ACHN (cell line): ENCODE data around the gene PPARD.

Experiments used
- DNase-seq: peaks from one replicate; pipeline ENCODE4 v3.0.0-alpha.2; 2015
- in situ Hi-C: cut with HindIII; loops from 2 replicates; pipeline ENCODE4 v1.10.0; 2017; ENCODE audit warnings: low sequenced_read_pairs, low pct_ligation_motif_present, low pct_unique_long_range_greater_than_20kb

PPARD gene

GRCh38 chr6:35396991-35397390 lies 54.6 kb downstream of the PPARD start:
- no peak for DNase-seq
- in situ Hi-C loops, result no loop called here

DNA sequence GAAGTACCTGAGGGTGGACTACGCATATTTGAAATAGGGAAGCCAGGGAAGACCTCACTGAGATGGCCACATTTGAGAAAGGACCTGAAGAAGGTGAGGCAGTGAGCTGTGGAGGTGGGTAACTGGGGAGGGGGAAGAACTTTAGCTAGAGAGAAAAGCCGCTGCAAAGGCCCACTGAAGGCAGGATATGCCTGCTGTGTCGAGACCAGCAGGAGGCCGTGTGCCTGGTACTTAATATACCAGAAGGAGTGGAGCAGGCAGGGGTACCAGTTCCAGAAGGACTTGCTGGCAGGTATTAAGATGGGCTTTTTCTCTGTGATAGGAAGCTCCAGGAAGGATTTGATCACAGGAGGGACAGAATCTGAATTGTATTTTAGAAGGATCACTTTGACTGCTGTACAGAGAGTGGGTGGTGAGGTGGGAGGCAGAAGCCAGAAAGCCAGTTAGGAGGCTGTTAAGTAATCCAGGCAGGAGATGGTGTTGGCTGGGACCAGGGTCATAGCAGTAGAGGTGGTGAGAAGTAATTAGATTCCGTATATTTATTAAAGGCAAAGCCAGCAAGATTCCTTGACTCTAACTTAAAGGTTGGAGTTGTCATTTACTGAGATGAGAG lies 55.6 kb downstream of the PPARD start:
- in situ Hi-C loops, result no loop called here
- DNase-seq, result no peak

DNA sequence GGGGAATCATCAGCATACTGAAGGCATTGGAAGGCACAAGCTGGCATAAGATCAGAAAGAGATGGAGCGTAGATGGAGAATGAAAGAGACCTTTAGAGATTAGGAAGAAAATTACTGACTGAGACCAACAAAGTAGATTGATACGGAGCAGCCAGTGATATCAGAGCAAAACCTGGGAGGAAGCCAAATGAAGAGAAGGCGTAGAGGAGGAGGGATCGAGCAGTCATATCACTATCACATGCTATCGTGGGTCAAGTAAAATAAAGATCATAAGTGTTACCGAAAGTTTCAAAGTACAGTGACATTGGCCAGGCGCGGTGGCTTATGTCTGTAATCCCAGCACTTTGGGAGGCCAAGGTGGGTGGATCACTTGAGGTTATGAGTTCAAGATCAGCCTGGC lies 56.2 kb downstream of the PPARD start:
- no peak for DNase-seq
- in situ Hi-C loops, result no loop called here

DNA sequence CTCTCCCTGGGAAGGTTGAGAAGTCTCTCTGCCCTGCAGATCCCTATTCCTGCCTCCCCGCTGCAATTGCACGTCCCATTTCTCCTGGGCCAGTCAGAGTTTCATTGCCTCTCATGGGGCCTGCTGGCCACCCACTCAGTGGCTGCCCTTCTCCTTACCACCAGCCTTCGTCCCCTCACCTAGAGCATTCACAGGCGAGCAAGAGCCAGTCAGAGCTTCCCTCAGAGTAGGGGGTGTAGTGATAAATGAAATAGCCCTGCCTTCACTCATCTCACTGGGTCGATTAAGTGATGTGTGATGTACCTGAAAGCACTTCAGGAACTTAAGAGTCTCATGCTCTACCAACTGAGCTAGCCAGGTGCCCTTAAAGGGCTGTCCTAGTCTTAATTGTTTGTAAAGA lies 57.8 kb downstream of the PPARD start:
- in situ Hi-C loops, result no loop called here
- no peak for DNase-seq

DNA sequence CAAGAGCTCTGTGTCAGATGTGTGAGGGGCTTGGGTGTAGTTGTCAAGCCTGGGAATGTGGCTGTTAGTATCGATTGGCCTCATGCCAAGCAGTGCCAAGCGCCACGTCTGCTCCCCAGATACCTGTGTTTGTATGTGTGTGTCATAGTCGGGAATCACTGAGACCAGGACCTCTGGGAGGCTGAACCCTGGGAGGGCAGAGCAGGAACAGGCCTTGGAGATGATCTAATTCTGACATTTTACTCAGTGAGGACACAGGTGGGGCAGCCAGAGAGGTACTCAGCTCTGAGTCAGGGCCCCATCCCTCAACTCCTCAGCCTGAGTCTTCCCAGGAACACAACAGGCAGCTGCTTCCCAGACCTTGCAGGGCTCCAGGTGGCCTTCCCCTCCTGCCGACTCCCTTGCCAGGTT lies 58.5 kb downstream of the PPARD start:
- DNase-seq, result no peak

GRCh38 chr6:35401514-35401913 lies 59.2 kb downstream of the PPARD start:
- DNase-seq, result no peak
- in situ Hi-C loops, result no loop called here

More for the DNA sequence above, 58.5 kb downstream of the PPARD start:
- in situ Hi-C loops, result no loop called here

DNA sequence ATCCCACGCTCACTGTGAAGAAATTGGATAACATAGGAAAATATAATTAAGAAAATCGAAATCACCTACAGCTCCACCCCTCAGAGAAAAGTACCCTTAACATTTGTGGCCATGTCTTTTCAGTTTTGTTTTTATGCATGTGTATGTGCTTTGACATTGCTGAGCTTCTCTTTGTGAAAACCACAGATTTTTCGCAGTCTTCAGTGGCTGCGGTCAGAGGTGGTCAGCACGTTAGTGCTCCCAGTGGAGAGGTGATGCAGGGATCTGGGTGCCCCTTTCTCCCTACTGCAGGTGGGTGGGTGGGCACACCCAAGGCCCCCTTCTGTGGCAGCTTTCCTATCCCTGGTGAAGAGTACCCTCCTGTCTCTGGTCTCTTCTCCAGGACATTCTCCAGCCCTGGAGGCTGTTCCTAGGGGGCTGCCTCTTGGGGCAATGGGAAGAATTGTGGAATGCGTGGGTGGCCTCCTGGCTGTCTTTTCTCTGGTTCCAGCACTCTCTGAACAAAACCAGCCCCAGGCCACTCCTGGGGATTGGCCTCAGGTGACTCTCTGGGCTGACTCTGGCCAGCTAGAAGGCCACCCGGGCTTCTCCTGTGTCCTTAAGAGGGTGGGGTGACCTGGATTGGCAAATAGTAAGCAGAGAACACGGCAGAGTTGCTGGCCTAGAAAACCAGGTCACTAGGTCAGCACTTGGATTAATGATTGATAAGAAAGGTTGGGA lies 59.9 kb downstream of the PPARD start:
- in situ Hi-C loops, result no loop called here
- DNase-seq, result peak; percentile 71

DNA sequence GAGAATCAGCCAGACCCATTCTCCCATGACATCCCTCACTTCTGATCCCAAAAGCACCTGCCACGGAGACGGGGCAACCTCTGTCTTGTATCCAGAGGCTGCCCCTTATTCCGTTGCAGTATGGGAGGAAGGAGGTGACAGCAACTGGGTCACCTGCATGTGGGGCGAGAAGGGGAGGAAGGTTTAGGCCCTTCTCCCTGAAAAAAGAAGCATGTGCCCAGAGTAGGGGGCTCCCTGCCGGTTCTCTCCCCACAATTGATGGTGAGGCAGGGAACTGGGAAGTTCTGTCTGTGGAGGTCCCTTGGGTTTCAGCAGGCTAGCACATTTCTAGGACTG lies 60.5 kb downstream of the PPARD start:
- DNase-seq, result no peak
- in situ Hi-C loops, result no loop called here

GRCh38 chr6:35403544-35404442 lies 61.4 kb downstream of the PPARD start:
- no peak for DNase-seq
- in situ Hi-C loops, result no loop called here

DNA sequence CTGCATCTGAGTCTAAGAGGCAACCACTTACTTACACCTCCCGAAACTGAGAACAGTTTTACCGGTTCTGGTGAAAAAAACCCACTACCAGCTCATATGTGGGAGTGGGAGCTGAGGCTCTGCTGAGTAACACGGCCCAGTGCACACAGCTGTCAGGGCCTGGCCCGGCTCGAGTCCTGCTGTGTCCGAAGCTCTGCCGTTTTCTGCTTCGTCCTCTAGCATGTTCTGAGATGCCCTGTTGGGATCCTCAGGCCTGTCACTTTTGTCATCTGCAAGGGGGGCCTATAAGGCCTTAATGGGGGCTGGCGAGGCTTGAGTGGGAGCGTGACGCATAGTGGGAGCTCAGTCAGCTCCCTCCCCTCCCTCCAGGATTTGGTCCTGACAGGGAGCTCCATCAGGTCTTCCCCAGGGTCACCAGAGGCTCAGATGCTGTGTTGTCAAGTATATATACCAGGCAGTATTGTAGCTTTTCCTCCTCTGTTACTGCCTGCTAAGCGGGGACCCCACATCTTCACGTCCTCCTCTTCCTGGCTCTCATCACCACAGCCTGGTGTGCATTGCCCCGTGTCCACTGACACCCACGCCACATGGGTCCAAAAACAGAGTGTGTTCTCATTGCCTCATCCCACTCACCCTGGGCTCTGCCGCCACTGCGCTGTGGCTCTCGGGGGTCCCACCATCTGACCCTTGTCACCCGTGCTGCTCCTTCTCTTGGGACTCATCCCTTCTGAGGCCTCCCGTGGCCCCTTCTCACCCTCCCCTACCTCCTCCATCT lies 64.5 kb downstream of the PPARD start:
- in situ Hi-C loops, result no loop called here
- DNase-seq, result no peak

DNA sequence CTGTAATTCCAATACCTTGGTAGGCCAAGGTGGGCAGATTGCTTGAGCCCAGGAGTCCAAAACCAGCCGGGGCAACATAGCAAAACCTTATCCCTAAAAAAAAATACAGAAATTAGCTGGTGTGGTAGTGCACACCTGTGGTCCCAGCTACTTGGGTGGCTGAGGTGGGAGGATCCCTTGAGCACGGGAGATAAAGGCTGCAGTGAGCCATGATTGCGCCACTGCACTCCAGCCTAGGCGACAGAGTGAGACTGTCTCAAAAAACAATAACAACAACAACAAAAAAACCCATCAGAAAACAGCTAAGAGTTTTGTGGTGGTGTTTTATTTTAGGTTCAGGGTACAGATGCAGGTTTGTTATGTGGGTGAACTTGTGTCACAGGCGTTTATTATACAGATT lies 66.9 kb downstream of the PPARD start:
- no peak for DNase-seq
- in situ Hi-C loops, result no loop called here

DNA sequence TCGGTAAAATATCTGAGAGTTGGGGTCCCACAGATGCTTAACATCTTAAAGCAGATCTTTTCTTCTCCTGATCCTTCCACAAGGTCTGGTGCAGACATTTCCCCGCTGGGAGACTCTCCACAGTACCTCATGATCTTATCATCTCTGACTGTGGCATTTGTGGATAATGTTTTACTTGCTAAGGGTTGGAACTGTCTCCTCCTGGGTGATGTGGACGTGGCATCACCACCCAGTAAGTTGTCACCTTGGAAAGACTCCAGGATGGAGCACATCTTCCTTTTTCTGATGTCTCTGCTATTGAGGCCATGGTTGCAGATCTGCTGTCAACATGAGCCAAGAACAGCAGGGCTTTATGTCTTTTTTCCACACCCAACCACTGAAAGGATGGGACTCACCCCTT lies 67.8 kb downstream of the PPARD start:
- DNase-seq, result no peak
- in situ Hi-C loops, result no loop called here

DNA sequence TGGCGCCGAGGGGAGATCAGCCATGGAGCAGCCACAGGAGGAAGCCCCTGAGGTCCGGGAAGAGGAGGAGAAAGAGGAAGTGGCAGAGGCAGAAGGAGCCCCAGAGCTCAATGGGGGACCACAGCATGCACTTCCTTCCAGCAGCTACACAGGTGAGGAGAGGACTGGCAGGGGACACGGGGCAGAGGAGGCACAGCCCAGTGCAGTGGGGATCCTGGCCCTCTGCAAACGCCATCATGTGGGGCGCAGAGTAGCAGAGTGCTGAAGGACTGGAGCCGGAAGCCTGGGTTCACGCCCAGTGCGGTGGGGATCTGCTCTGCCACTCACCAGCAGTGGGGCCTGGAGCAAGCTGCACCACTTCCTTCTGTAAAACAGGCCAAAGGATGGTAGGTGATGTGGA lies 68.7 kb downstream of the PPARD start:
- no peak for DNase-seq
- in situ Hi-C loops, result no loop called here

DNA sequence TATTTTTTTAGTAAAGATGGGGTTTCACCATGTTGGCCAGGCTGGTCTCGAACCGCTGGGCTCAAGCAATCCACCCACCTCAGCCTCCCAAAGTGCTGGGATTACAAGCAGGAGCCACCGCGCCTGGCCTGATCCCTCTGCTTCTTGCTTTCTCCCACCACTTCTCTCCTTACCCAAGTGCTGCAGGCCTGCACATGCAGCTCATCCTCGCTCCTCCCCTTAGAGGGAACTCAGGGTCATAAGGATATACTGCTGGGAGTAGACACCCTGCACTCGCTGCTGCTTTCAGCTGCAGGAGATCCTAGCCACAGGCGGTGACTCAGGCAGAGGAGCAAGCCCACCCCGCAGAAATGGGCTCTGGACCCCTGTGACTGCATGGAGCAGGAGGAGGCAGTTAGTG lies 69.7 kb downstream of the PPARD start:
- in situ Hi-C loops, result no loop called here
- DNase-seq, result no peak

- no peak for DNase-seq
- in situ Hi-C loops, result no loop called here
Measured at GRCh38 chr6:35413911-35414310, 71.6 kb downstream of the PPARD start.

- in situ Hi-C loops, result no loop called here
- DNase-seq, result peak; percentile 70
Measured at GRCh38 chr6:35415065-35415891, 72.9 kb downstream of the PPARD start.

- in situ Hi-C loops, result no loop called here
- no peak for DNase-seq
Measured at GRCh38 chr6:35417979-35418661, 75.8 kb downstream of the PPARD start.

- DNase-seq, result no peak
- in situ Hi-C loops, result no loop called here
Measured at GRCh38 chr6:35419417-35419816, 77.1 kb downstream of the PPARD start.
